HEK293 (cell line): ENCODE measurements around the gene NABP1.

Experiments
- BCL11A ChIP-seq: fragments of 450-650 bp; formaldehyde crosslinking; IDR thresholded peaks from 2 replicates; pipeline ENCODE4 v1.5.1; 2016; ENCODE audit warnings: low read depth, missing biosample characterization, missing genetic modification characterization
- CTCF ChIP-seq: fragments of 450-650 bp; formaldehyde crosslinking; IDR thresholded peaks from 2 replicates; pipeline ENCODE4 v1.5.1; 2016; ENCODE audit warnings: missing biosample characterization, missing genetic modification characterization
- MEIS1 ChIP-seq: sonication (generic); formaldehyde crosslinking; IDR thresholded peaks from 2 replicates; pipeline ENCODE4 v1.8.1; 2022; ENCODE audit warnings: missing genetic modification reagents, mild to moderate bottlenecking, borderline replicate concordance
- OVOL3 ChIP-seq: fragments of 450-650 bp; formaldehyde crosslinking; IDR thresholded peaks from 2 replicates; pipeline ENCODE4 v1.5.1; 2016; ENCODE audit warnings: missing biosample characterization, missing genetic modification characterization
- PBX3 ChIP-seq: sonication (generic); formaldehyde crosslinking; IDR thresholded peaks from 2 replicates; pipeline ENCODE4 v1.8.1; 2022; ENCODE audit warnings: mild to moderate bottlenecking, moderate library complexity, missing genetic modification reagents
- SP2 ChIP-seq: fragments of 450-650 bp; formaldehyde crosslinking; IDR thresholded peaks from 2 replicates; pipeline ENCODE4 v1.5.1; 2016; ENCODE audit warnings: missing biosample characterization, missing genetic modification characterization
- ZNF155 ChIP-seq: fragments of 450-650 bp; formaldehyde crosslinking; IDR thresholded peaks from 2 replicates; pipeline ENCODE4 v1.5.1; 2016; ENCODE audit warnings: missing biosample characterization, missing genetic modification characterization
- ZNF274 ChIP-seq, 2 experiments: fragments of 200-500 bp in 1 of 2; fragments of 450-650 bp in 1 of 2; sonication (Bioruptor generic) in 1 of 2; formaldehyde crosslinking in 1 of 2; IDR thresholded peaks; 2 replicates each; pipeline versions ENCODE4 v1.5.1 to v1.6.1; 2014 to 2016; ENCODE audit warnings: borderline replicate concordance in 1 of 2, inconsistent platforms in 1 of 2, low read length in 1 of 2, missing biosample characterization in 1 of 2, missing genetic modification characterization in 1 of 2
- ZNF501 ChIP-seq: fragments of 450-650 bp; formaldehyde crosslinking; IDR thresholded peaks from 2 replicates; pipeline ENCODE4 v1.5.1; 2016; ENCODE audit warnings: missing biosample characterization, missing genetic modification characterization
- ZNF555 ChIP-seq: fragments of 450-650 bp; formaldehyde crosslinking; conservative IDR thresholded peaks from 2 replicates; pipeline ENCODE4 v1.5.1; 2017; ENCODE audit warnings: missing biosample characterization, mild to moderate bottlenecking, missing genetic modification characterization, inconsistent platforms
- ZNF596 ChIP-seq: fragments of 450-650 bp; IDR thresholded peaks from 2 replicates; pipeline ENCODE4 v1.5.0; 2018; ENCODE audit warnings: missing biosample characterization, mild to moderate bottlenecking, missing genetic modification characterization, moderate library complexity

GRCh38 chr2:191693778-191694177 lies 15.8 kb downstream of the NABP1 start:
- TF ChIP-seq PBX3 (CRISPR knock-in tag) (no peak), ZNF274 (IDR thresholded peaks at IDR 0.05; ENCODE audit: low read length) (no peak), ZNF274 (tag by site-specific recombination; IDR thresholded peaks at IDR 0.05; ENCODE audit: borderline replicate concordance) (no peak), CTCF (no peak), ZNF501 (tag by site-specific recombination) (no peak), MEIS1 (CRISPR knock-in tag) (no peak), SP2 (no peak), ZNF555 (tag by site-specific recombination) (no peak), OVOL3 (no peak), BCL11A (tag by site-specific recombination) (no peak), ZNF155 (no peak), ZNF596 (tag by site-specific recombination) (no peak)
